K562 (cell line): ENCODE results near the gene OR51V1. TPM values are rescaled to one million over a fixed set of nuclear protein-coding genes. Genes with fewer than 3 reads are reported as not detected.
"Not testable (repeated sequence)": the region's sequence is repeated elsewhere in the genome, so short reads cannot be mapped to it uniquely, and the experiment has no call there.

ENCODE experiments used
- ATAC-seq: fragments of 200-7000 bp; cut with Tn5 transposase; 3 replicates; pipeline ENCODE4 v1.9.1; 2020; ENCODE audit warnings: moderate library complexity
- BruUV-seq: library from RNA; stranded (reverse); fragments of 400-500 nt; replicated peaks from 2 replicates; lab custom pipeline; 2021; lab: Mats Ljungman, UMichigan
- CTCF ChIA-PET: fragments of 300-600 bp; formaldehyde crosslinking; extraction: SDS; loops from one replicate; lab custom pipeline; 2021; ENCODE audit warnings: low intra/inter-chr PET ratio; lab: Yijun Ruan, JAX
- POLR2A ChIA-PET: fragments of 300-600, 350-650 bp; sonication (Branson Sonifier 250); formaldehyde crosslinking; extraction: SDS; loops from one replicate; lab custom pipeline; 2021; ENCODE audit warnings: antibody characterized with exemption, inconsistent platforms; lab: Yijun Ruan, JAX
- DNase-seq, 4 experiments: peaks; one replicate each; pipeline versions ENCODE4 v3.0.0 to v3.0.0-alpha.2; 2011 to 2018; ENCODE audit warnings: low spot score in 3 of 4, mixed read lengths in 3 of 4; ENCODE audit errors: extremely low read depth in 1 of 4
- FAIRE-seq: peaks from 2 replicates; lab custom pipeline; 2011; peaks lifted over from hg19 to GRCh38; lab: Jason Lieb, UNC
- H2AFZ ChIP-seq: 2 replicates; pipeline ENCODE4 v1.6.0; 2011; ENCODE audit warnings: low read depth, low read length, control low read depth, inconsistent platforms
- H3K27ac ChIP-seq: fragments of 200-600 bp; 3 replicates; pipeline ENCODE4 v1.8.0; 2011; ENCODE audit warnings: low read depth, mild to moderate bottlenecking, control low read depth, inconsistent platforms, low read length, moderate library complexity, mixed read lengths; ENCODE audit errors: extremely low read depth
- H3K27me3 ChIP-seq, 2 experiments: fragments of 300-600 bp in 1 of 2; 2 replicates in 1 of 2; 3 replicates in 1 of 2; pipeline versions ENCODE4 v1.6.0 to v1.8.0; 2011; ENCODE audit warnings: inconsistent platforms in 2 of 2, low read length in 2 of 2, mild to moderate bottlenecking in 1 of 2, mixed read lengths in 1 of 2, moderate library complexity in 1 of 2; ENCODE audit not compliant: control insufficient read depth in 2 of 2, insufficient read depth in 2 of 2
- H3K36me3 ChIP-seq: fragments of 300-600 bp; 3 replicates; pipeline ENCODE4 v1.8.0; 2011; ENCODE audit warnings: mild to moderate bottlenecking, low read length, inconsistent platforms; ENCODE audit not compliant: control insufficient read depth, insufficient read depth
- H3K4me1 ChIP-seq, 2 experiments: fragments of 200-600 bp in 1 of 2; replicated peaks in 1 of 2; 2 replicates in 1 of 2; 3 replicates in 1 of 2; pipeline versions ENCODE4 v1.5.1 to v1.8.0; 2011; ENCODE audit warnings: inconsistent platforms in 2 of 2, low read length in 2 of 2, mild to moderate bottlenecking in 1 of 2, mixed read lengths in 1 of 2, moderate library complexity in 1 of 2; ENCODE audit not compliant: control insufficient read depth in 2 of 2, insufficient read depth in 2 of 2
- H3K4me2 ChIP-seq: 2 replicates; pipeline ENCODE4 v1.6.1; 2011; ENCODE audit warnings: low read length, control low read depth, inconsistent platforms, mixed read lengths; ENCODE audit not compliant: insufficient read depth
- H3K4me3 ChIP-seq: fragments of 200-600 bp; sonication (generic), shearing (Covaris generic); 2 replicates; pipeline ENCODE4 v1.5.1; 2016; ENCODE audit warnings: control low read depth, inconsistent platforms
- H3K79me2 ChIP-seq: fragments of 200-600 bp; 3 replicates; pipeline ENCODE4 v1.8.0; 2011; ENCODE audit warnings: low read length, inconsistent platforms; ENCODE audit not compliant: control insufficient read depth, insufficient read depth
- H3K9ac ChIP-seq, 2 experiments: 2 replicates each; pipeline versions ENCODE4 v1.6.0 to v1.6.1; 2011; ENCODE audit warnings: low read depth in 2 of 2, low read length in 2 of 2, control low read depth in 1 of 2, inconsistent platforms in 1 of 2, mild to moderate bottlenecking in 1 of 2, mixed read lengths in 1 of 2; ENCODE audit not compliant: insufficient read depth in 1 of 2
- H3K9me1 ChIP-seq: one replicate; pipeline ENCODE4 v1.6.0; 2011; ENCODE audit warnings: inconsistent platforms, mild to moderate bottlenecking, low read length, moderate library complexity; ENCODE audit not compliant: control insufficient read depth, insufficient read depth
- H3K9me3 ChIP-seq: replicated peaks from 2 replicates; pipeline ENCODE4 v1.5.1; 2011; ENCODE audit warnings: low read depth, low read length, inconsistent platforms; ENCODE audit not compliant: control insufficient read depth, insufficient read depth
- H4K20me1 ChIP-seq: replicated peaks from 2 replicates; pipeline ENCODE4 v1.6.1; 2011; ENCODE audit warnings: low read length, inconsistent platforms, mixed read lengths; ENCODE audit not compliant: control insufficient read depth, insufficient read depth
- C11orf30 ChIP-seq: fragments of 450-650 bp; IDR thresholded peaks from 2 replicates; pipeline ENCODE4 v1.6.1; 2016; ENCODE audit warnings: low read depth, mild to moderate bottlenecking
- FOXA3 ChIP-seq, 2 experiments: fragments of 450-650 bp in 1 of 2; sonication (generic) in 1 of 2; formaldehyde crosslinking; IDR thresholded peaks in 1 of 2; conservative IDR thresholded peaks in 1 of 2; 2 replicates each; pipeline versions ENCODE4 v1.4.0 to v1.8.0; 2020 to 2022; ENCODE audit warnings: mild to moderate bottlenecking in 2 of 2, missing genetic modification reagents in 1 of 2
- FOXK2 ChIP-seq, 2 experiments: fragments of 450-650 bp; IDR thresholded peaks in 1 of 2; conservative IDR thresholded peaks in 1 of 2; 2 replicates each; pipeline ENCODE4 v1.6.1; 2016; ENCODE audit warnings: low read depth in 2 of 2, mild to moderate bottlenecking in 1 of 2
- HMBOX1 ChIP-seq: sonication (generic); IDR thresholded peaks from 2 replicates; pipeline ENCODE4 v1.6.1; 2016
- HNRNPLL ChIP-seq: fragments of 200-400 bp; formaldehyde crosslinking; IDR thresholded peaks from 2 replicates; pipeline ENCODE4 v1.6.1; 2017; ENCODE audit warnings: low read length, low read depth, mild to moderate bottlenecking; ENCODE audit not compliant: poor library complexity, severe bottlenecking
- MAFG ChIP-seq: fragments of 450-650 bp; conservative IDR thresholded peaks from 2 replicates; pipeline ENCODE4 v1.6.1; 2016; ENCODE audit warnings: missing genetic modification characterization, missing compliant biosample characterization
- NFE2 ChIP-seq: IDR thresholded peaks from 2 replicates; pipeline ENCODE4 v1.6.1; 2014; ENCODE audit warnings: antibody characterized with exemption, low read depth
- PYGO2 ChIP-seq: fragments of 450-650 bp; IDR thresholded peaks from 2 replicates; pipeline ENCODE4 v1.6.1; 2016; ENCODE audit warnings: mild to moderate bottlenecking, missing genetic modification characterization, moderate library complexity, missing compliant biosample characterization
- TRIM24 ChIP-seq, 2 experiments: fragments of 450-650 bp; IDR thresholded peaks; 2 replicates each; pipeline ENCODE4 v1.6.1; 2016
- ZBTB11 ChIP-seq, 3 experiments: fragments of 200-800 bp in 1 of 3; fragments of 250-450 bp in 1 of 3; fragments of 450-650 bp in 1 of 3; sonication (Bioruptor Pico) in 1 of 3; sonication (Bioruptor generic) in 1 of 3; formaldehyde crosslinking in 1 of 3; IDR thresholded peaks; 2 replicates each; pipeline versions ENCODE4 v1.6.1 to v1.8.0; 2016 to 2022; ENCODE audit warnings: mild to moderate bottlenecking in 2 of 3, missing genetic modification characterization in 2 of 3, missing compliant biosample characterization in 1 of 3, moderate library complexity in 1 of 3
- ZNF316 ChIP-seq: fragments of 450-650 bp; IDR thresholded peaks from 2 replicates; pipeline ENCODE4 v1.6.1; 2016
- WGBS: fragments of 100-300 bp; shearing (Covaris generic); methylation state at CpG from one replicate; pipeline ENCODE4 v1.1.6; 2016; ENCODE audit warnings: low coverage, mixed read lengths; ENCODE audit not compliant: insufficient coverage; ENCODE audit errors: missing lambda C conversion rate; 5-methylcytosine and 5-hydroxymethylcytosine counted together
- in situ Hi-C: fragments of 300-500 bp; cut with MboI; formaldehyde crosslinking; loops from 4 replicates; pipeline ENCODE4 v1.15.0; 2018; ENCODE audit warnings: inconsistent platforms, mixed read lengths
- intact Hi-C: fragments of 100-400 bp; cut with micrococcal nuclease; formaldehyde crosslinking; loops from 2 replicates; pipeline ENCODE4 v1.14.2; 2022
- polyA plus RNA-seq, 8 experiments: library from polyadenylated mRNA; depleted of rRNA in 4 of 8; stranded (reverse) in 5 of 8; unstranded in 3 of 8; fragments of >200 nt; fragmentation: Nextera tagmentation in 2 of 8; fragmentation: Illumina TruSeq in 1 of 8; extraction: Ambion mirVana in 2 of 8; extraction: Trizol in 1 of 8; gene quantifications; 2 replicates each; pipeline versions ENCODE4 v1.2.1 to v1.2.3, GENCODE V29; 2011 to 2014; ENCODE audit warnings: inconsistent platforms in 1 of 8, missing spikeins in 1 of 8
- total RNA-seq, 7 experiments: library from RNA; depleted of rRNA in 6 of 7; stranded (reverse); fragments of >200 nt in 6 of 7; fragmentation: Illumina TruSeq in 2 of 7; extraction: Trizol in 2 of 7; gene quantifications; 2 replicates each; pipeline versions ENCODE4 v1.2.1 to v1.2.3, GENCODE V29; 2011 to 2021; ENCODE audit warnings: low replicate concordance in 1 of 7

The OR51V1 gene
- total and polyA plus RNA-seq, 9 of the 15 experiments (the other 6 are each of a cell fraction or from before 2014, with no cell fraction given), result not detected

- TF ChIP-seq ZBTB11 (CRISPR knock-in tag; IDR thresholded peaks at IDR 0.05) (0 out of 6 replicates have a peak, but pooled peaks of 1 of the 3 experiments have one; percentile 24), TRIM24 (IDR thresholded peaks at IDR 0.05) (peak; percentile 60 to 64; a peak in 3 of 4 replicates), PYGO2 (tag) (peak; percentile 77)
Observed at GRCh38 chr11:5164807-5165206, 35.7 kb downstream of the OR51V1 start (continued).

GRCh38 chr11:5161045-5161444 lies 39.4 kb downstream of the OR51V1 start:
- H3K4me2 ChIP-seq, H3K27me3 ChIP-seq, H3K79me2 ChIP-seq, FAIRE-seq, BruUV-seq, ATAC-seq, DNase-seq, H3K9me1 ChIP-seq, H3K4me3 ChIP-seq, H3K9me3 ChIP-seq, POLR2A ChIA-PET, intact Hi-C loops, CTCF ChIA-PET, H3K27ac ChIP-seq, H3K4me1 ChIP-seq, H2AFZ ChIP-seq, H4K20me1 ChIP-seq, H3K9ac ChIP-seq, H3K36me3 ChIP-seq: not testable (repeated sequence)
- in situ Hi-C loops, result loop anchor here (5.0 kb wide), 1 partner anchor 1514 kb away; the partner anchor contains the start of gene ART1
- WGBS, result no CpG with 5 or more reads among the region's 1 CpG
- TF ChIP-seq HNRNPLL, result peak; percentile 64
- 0 out of 2 replicates have a peak, but pooled peaks have one; percentile 9 for TF ChIP-seq NFE2
- peak; percentile 34; the same call in 1 of the 2 replicates for TF ChIP-seq HMBOX1
- peak; percentile 67 to 73; a peak in 3 of 4 replicates for TF ChIP-seq FOXK2 (conservative IDR thresholded peaks at IDR 0.05 in 1 of 2, IDR thresholded peaks at IDR 0.05 in 1 of 2; ENCODE audit: low read depth in 2 of 2)
- TF ChIP-seq FOXA3 (CRISPR knock-in tag; conservative IDR thresholded peaks at IDR 0.05 in 1 of 2, IDR thresholded peaks at IDR 0.05 in 1 of 2), result peak; percentile 28 to 38; a peak in 1 of 4 replicates
- TF ChIP-seq ZNF316, result peak; percentile 66
- TF ChIP-seq C11orf30, result peak; percentile 45; the same call in 1 of the 2 replicates
- TF ChIP-seq MAFG (tag), result peak; percentile 44
